IPS-20b (cell line): ENCODE measurements around the gene SMIM10.
"Not testable (repeated sequence)": the region's sequence is repeated elsewhere in the genome, so short reads cannot be mapped to it uniquely, and the experiment has no call there.

Experiments used
- H3K27ac ChIP-seq: one replicate; pipeline ENCODE4 v1.5.1; 2013; ENCODE audit warnings: low read length
- H3K27me3 ChIP-seq: 2 replicates; pipeline ENCODE4 v1.6.1; 2013; ENCODE audit warnings: mild to moderate bottlenecking, low read length, inconsistent platforms; ENCODE audit not compliant: insufficient read depth
- H3K36me3 ChIP-seq: 2 replicates; pipeline ENCODE4 v1.6.1; 2013; ENCODE audit warnings: low read depth, mild to moderate bottlenecking, inconsistent platforms, low read length, moderate library complexity; ENCODE audit not compliant: insufficient read depth
- H3K4me1 ChIP-seq: 2 replicates; pipeline ENCODE4 v1.6.1; 2013; ENCODE audit warnings: mild to moderate bottlenecking, control low read depth, inconsistent platforms, low read length, moderate library complexity; ENCODE audit not compliant: insufficient read depth
- H3K4me3 ChIP-seq: 2 replicates; pipeline ENCODE4 v1.5.1; 2013; ENCODE audit warnings: mild to moderate bottlenecking, low read length, inconsistent platforms
- H3K9ac ChIP-seq: 2 replicates; pipeline ENCODE4 v1.6.1; 2013; ENCODE audit warnings: low read depth, mild to moderate bottlenecking, inconsistent platforms, low read length, moderate library complexity
- H3K9me3 ChIP-seq: 2 replicates; pipeline ENCODE4 v1.6.1; 2013; ENCODE audit warnings: mild to moderate bottlenecking, low read depth, low read length, inconsistent platforms; ENCODE audit not compliant: insufficient read depth

SMIM10 gene

GRCh38 chrX:134990801-134991481 lies at the start of gene SMIM10:
TSS of gene SMIM10 (plus strand) at chrX:134990991. CDS start at chrX:134991096, 105 bp downstream.
- peak within 1 kb of the TSS; percentile 51; the same call in 1 of the 2 replicates for H3K9ac ChIP-seq
- peak within 1 kb of the TSS; percentile 59; the same call in 1 of the 2 replicates for H3K4me3 ChIP-seq
- peaks cover 12% of the 10 kb centered on the region for H3K27me3 ChIP-seq
- no peak within 1 kb of the TSS for H3K27ac ChIP-seq
- H3K4me1 ChIP-seq = peaks cover 3% of the 10 kb centered on the region; the same call in 1 of the 2 replicates
- H3K36me3 ChIP-seq = no peaks in the 10 kb centered on the region
- no peaks in the 10 kb centered on the region for H3K9me3 ChIP-seq

GRCh38 chrX:134946364-134946763 lies 44.4 kb upstream of the SMIM10 start:
- H3K36me3 ChIP-seq, H3K9me3 ChIP-seq, H3K27me3 ChIP-seq, H3K9ac ChIP-seq, H3K4me1 ChIP-seq: not testable (repeated sequence)
- H3K27ac ChIP-seq = peak overlapping the region; percentile 71
- H3K4me3 ChIP-seq = peak overlapping the region; percentile 42; the same call in 1 of the 2 replicates

DNA sequence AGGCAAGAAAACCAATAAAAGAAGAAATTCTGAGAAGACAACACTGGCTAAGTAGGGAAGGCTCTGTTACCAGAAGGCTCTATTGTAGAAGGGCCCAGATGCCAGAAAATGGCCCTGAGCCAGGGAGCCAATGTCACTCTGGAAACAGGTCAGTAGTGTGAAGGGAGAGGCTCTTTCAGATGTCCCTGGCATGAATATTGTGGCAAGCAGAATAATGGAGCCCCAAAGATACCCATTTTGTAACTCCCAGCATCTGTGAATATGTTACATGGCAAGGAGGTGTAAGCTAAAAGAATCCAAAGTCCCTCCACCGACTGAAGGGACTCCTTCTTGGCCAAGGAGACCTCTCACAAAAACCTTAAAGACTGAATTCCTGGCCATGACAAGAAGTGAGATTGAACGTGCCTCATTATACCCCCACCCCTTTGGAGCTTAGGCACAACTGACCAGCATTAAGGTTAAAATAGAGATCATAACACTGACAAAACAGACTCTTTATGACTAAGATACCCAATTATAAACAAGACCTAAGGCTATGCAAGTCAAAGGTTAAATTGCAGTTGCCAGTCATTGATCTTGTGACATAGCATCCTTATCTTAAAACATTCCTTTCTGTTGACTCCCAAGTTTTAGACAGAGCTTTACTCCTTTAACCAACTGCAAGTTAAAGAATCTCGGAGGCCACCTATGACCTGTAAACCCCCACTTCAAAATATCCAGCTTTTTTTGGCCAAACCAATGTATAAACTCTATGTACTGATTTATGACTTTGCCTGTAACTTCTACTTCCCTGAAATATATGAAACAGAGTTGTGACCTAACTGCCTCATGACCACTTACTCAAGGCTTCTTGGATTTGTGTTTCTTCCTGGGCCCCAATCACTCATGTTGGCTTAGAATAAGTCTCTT lies 42.2 kb upstream of the SMIM10 start:
- H3K27ac ChIP-seq = no peak overlapping the region
- H3K4me1 ChIP-seq = peaks cover 5% of the 10 kb centered on the region; the same call in 1 of the 2 replicates
- no peaks in the 10 kb centered on the region for H3K36me3 ChIP-seq
- no peak overlapping the region for H3K4me3 ChIP-seq
- H3K27me3 ChIP-seq = no peaks in the 10 kb centered on the region
- H3K9me3 ChIP-seq = no peaks in the 10 kb centered on the region
- no peak overlapping the region for H3K9ac ChIP-seq

- Histone ChIP-seq H3K27ac (no peak overlapping the region), H3K36me3 (no peaks in the 10 kb centered on the region), H3K9ac (no peak overlapping the region), H3K4me1 (peaks cover 5% of the 10 kb centered on the region; the same call in 1 of the 2 replicates), H3K9me3 (no peaks in the 10 kb centered on the region), H3K4me3 (no peak overlapping the region), H3K27me3 (no peaks in the 10 kb centered on the region)
Measured at GRCh38 chrX:134949271-134949670, 41.5 kb upstream of the SMIM10 start.

- H3K4me3 ChIP-seq = no peak overlapping the region
- H3K27ac ChIP-seq = no peak overlapping the region
- H3K9ac ChIP-seq = no peak overlapping the region
- no peaks in the 10 kb centered on the region for H3K36me3 ChIP-seq
- H3K4me1 ChIP-seq = no peaks in the 10 kb centered on the region
- H3K27me3 ChIP-seq = no peaks in the 10 kb centered on the region
- no peaks in the 10 kb centered on the region for H3K9me3 ChIP-seq
Measured at GRCh38 chrX:134957836-134958235, 33.0 kb upstream of the SMIM10 start.

GRCh38 chrX:134960366-134960765 lies 30.4 kb upstream of the SMIM10 start:
- not testable (repeated sequence) for H3K9ac ChIP-seq, H3K36me3 ChIP-seq, H3K4me1 ChIP-seq, H3K9me3 ChIP-seq, H3K27me3 ChIP-seq, H3K4me3 ChIP-seq, H3K27ac ChIP-seq

GRCh38 chrX:134963041-134963440 lies 27.8 kb upstream of the SMIM10 start:
- H3K27ac ChIP-seq = no peak overlapping the region

GRCh38 chrX:134969726-134970125 lies 21.1 kb upstream of the SMIM10 start:
- Histone ChIP-seq H3K9ac (no peak overlapping the region), H3K27ac (no peak overlapping the region), H3K4me1 (no peaks in the 10 kb centered on the region), H3K36me3 (no peaks in the 10 kb centered on the region), H3K4me3 (no peak overlapping the region), H3K27me3 (no peaks in the 10 kb centered on the region), H3K9me3 (no peaks in the 10 kb centered on the region)

More at GRCh38 chrX:134963041-134963440, 27.8 kb upstream of the SMIM10 start:
- no peaks in the 10 kb centered on the region for H3K4me1 ChIP-seq
- H3K9ac ChIP-seq = no peak overlapping the region
- no peaks in the 10 kb centered on the region for H3K27me3 ChIP-seq
- no peaks in the 10 kb centered on the region for H3K9me3 ChIP-seq
- no peaks in the 10 kb centered on the region for H3K36me3 ChIP-seq
- no peak overlapping the region for H3K4me3 ChIP-seq

DNA sequence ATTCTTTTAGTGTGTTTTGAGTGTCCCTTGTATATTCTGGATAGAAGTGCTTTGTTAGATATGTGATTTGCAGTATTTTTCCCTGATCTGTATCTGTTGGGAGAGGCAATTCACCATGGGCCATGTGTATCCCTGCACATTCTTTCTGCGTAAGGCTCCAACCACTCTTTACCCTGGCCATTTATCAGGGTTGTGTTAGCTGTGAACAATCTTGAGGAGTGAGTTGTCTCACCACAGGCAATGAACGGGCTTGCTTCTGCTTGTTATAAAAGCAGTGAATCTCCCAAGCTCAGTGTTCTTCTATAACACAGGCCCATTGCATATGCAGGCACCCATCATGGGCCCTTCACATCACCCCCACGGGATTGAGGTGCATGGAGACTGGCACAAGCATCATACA lies 18.9 kb upstream of the SMIM10 start:
- Histone ChIP-seq H3K4me1 (no peaks in the 10 kb centered on the region), H3K4me3 (no peak overlapping the region), H3K27me3 (no peaks in the 10 kb centered on the region), H3K36me3 (no peaks in the 10 kb centered on the region), H3K27ac (no peak overlapping the region), H3K9ac (no peak overlapping the region), H3K9me3 (no peaks in the 10 kb centered on the region)

- H3K4me3 ChIP-seq = no peak overlapping the region
- H3K27ac ChIP-seq = no peak overlapping the region
- H3K27me3 ChIP-seq = no peaks in the 10 kb centered on the region
- H3K4me1 ChIP-seq = no peaks in the 10 kb centered on the region
- H3K9me3 ChIP-seq = no peaks in the 10 kb centered on the region
- no peak overlapping the region for H3K9ac ChIP-seq
- no peaks in the 10 kb centered on the region for H3K36me3 ChIP-seq
Measured at GRCh38 chrX:134975516-134975915, 15.3 kb upstream of the SMIM10 start.

- no peaks in the 10 kb centered on the region for H3K36me3 ChIP-seq
- no peaks in the 10 kb centered on the region for H3K9me3 ChIP-seq
- no peak overlapping the region for H3K4me3 ChIP-seq
- H3K27ac ChIP-seq = no peak overlapping the region
- H3K4me1 ChIP-seq = no peaks in the 10 kb centered on the region
- H3K9ac ChIP-seq = no peak overlapping the region
- no peaks in the 10 kb centered on the region for H3K27me3 ChIP-seq
Measured at GRCh38 chrX:134981910-134982309, 8.9 kb upstream of the SMIM10 start.

DNA sequence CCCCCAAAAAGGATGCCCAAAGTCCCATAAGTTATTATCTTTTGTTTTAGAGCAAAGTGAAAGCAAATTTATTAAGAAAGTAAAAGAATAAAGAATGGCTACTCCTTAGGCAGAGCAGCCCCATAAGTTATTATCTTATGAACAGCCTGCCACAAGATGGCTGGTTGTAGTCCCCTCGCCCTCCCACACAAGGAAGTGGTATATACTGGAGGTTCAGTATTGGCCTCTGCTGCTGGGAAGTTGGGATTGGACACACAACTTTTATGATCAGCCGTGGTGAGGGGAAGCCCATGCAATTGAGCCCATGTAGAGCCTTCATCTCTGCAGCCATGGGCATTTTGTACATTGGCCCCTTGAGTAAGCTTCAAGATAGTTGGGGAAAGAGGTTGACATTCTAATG lies 8.0 kb upstream of the SMIM10 start:
- Histone ChIP-seq H3K27me3 (no peaks in the 10 kb centered on the region), H3K9ac (no peak overlapping the region), H3K4me3 (no peak overlapping the region), H3K4me1 (no peaks in the 10 kb centered on the region), H3K36me3 (no peaks in the 10 kb centered on the region), H3K9me3 (no peaks in the 10 kb centered on the region), H3K27ac (no peak overlapping the region)
